ENCODE measurements around the gene RIMS3. TPM values are rescaled to one million over a fixed set of nuclear protein-coding genes. Genes with fewer than 3 reads are reported as not detected.

Gene RIMS3
- total RNA-seq, 1 experiment from 2014 or later, result 19.8 TPM

DNA sequence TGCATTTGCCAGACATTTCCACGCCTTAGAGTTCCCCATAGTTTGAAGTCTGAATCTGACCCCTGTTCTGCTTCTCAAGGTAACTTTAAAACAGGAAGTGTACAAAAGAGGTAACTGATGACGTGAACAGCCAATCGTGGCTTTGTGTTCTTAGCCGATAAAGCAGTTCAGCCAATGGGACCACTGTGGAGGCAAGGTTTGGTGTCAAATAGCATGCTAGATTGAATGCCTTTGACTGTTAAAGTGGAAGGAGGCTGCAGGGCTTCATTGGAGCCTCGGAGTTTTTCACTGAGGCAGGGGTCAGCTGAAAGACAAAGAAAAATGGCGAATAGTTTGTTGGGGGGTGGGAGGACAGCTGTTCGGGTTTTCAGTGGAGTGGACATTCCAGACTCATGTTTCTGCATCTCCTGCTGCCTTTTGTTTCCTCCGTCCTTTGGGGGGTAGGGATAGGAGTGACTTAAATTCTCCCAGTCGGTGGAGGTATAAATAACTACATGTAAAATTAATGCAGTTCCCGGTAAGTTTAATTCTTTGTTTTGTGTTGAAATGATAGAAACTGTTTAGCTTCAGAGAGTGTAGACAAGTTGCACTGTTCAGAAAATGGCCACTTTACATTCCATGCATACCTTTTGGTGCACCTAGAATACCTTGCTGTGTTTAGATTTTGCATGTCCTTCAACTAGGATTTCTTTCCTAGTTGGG, 43.8 kb upstream of the RIMS3 start (continued):
- TF ChIP-seq MLX (CRISPR knock-in tag; IDR thresholded peaks at IDR 0.05) (no peak), ZNF425 (CRISPR knock-in tag; conservative IDR thresholded peaks at IDR 0.05) (no peak), AR (CRISPR knock-in tag; IDR thresholded peaks at IDR 0.05) (no peak), ZBTB21 (CRISPR knock-in tag; IDR thresholded peaks at IDR 0.05; ENCODE audit: borderline replicate concordance) (no peak)
- TF ChIP-seq, protein P1, sequence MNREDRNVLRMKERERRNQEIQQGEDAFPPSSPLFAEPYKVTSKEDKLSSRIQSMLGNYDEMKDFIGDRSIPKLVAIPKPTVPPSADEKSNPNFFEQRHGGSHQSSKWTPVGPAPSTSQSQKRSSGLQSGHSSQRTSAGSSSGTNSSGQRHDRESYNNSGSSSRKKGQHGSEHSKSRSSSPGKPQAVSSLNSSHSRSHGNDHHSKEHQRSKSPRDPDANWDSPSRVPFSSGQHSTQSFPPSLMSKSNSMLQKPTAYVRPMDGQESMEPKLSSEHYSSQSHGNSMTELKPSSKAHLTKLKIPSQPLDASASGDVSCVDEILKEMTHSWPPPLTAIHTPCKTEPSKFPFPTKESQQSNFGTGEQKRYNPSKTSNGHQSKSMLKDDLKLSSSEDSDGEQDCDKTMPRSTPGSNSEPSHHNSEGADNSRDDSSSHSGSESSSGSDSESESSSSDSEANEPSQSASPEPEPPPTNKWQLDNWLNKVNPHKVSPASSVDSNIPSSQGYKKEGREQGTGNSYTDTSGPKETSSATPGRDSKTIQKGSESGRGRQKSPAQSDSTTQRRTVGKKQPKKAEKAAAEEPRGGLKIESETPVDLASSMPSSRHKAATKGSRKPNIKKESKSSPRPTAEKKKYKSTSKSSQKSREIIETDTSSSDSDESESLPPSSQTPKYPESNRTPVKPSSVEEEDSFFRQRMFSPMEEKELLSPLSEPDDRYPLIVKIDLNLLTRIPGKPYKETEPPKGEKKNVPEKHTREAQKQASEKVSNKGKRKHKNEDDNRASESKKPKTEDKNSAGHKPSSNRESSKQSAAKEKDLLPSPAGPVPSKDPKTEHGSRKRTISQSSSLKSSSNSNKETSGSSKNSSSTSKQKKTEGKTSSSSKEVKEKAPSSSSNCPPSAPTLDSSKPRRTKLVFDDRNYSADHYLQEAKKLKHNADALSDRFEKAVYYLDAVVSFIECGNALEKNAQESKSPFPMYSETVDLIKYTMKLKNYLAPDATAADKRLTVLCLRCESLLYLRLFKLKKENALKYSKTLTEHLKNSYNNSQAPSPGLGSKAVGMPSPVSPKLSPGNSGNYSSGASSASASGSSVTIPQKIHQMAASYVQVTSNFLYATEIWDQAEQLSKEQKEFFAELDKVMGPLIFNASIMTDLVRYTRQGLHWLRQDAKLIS (CRISPR knock-in tag; IDR thresholded peaks at IDR 0.05; ENCODE audit: borderline replicate concordance), result no peak

DNA sequence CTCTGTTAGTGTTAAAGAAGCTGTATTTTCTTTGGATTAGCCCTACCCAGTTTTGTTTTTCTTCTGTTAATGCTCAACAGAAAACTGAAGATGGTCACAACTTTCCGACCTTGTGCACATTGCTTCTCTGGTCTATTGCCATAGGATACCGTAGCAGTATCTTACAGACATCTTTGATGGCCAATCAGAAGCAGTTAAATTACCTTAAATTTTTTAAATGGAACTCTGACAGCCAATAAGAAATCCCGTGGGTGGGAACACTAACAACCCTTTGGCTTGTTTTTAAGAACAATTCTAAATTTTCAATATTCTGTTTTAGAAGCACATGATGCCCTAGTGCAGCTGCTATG, 43.2 kb upstream of the RIMS3 start:
- Mint-ChIP-seq H3K36me3 (peaks cover 9% of the 10 kb centered on the region), H3K4me3 (peak overlapping the region; percentile 94), H3K9me3 (no peaks in the 10 kb centered on the region), H3K27me3 (ENCODE audit: low read depth) (no peaks in the 10 kb centered on the region), H3K4me1 (peaks cover 57% of the 10 kb centered on the region), H3K27ac (peak overlapping the region; percentile 99)
- no peak for DNase-seq (ENCODE audit: low spot score)
- POLR2A ChIA-PET, result interaction anchor here (1.8 to 3.9 kb wide), 2 partner anchors 9 to 17 kb away, joined by 4 to 39 read pairs; partner anchors contain the start of gene NFYC
- CTCF ChIA-PET, result interaction anchor here (1.1 kb wide), 1 partner anchor 39 kb away, joined by 4 read pairs; no protein-coding TSS in a partner anchor
- peak; percentile 86 for ATAC-seq
- no peak for TF ChIP-seq CREM (CRISPR knock-in tag; IDR thresholded peaks at IDR 0.05)

GRCh38 chr1:40706626-40707025, 41.1 kb upstream of the RIMS3 start:
- H3K4me3 Mint-ChIP-seq, result no peak overlapping the region
- TF ChIP-seq CREM (CRISPR knock-in tag; IDR thresholded peaks at IDR 0.05) (no peak), ZNF512 (CRISPR knock-in tag; IDR thresholded peaks at IDR 0.05; ENCODE audit: borderline replicate concordance) (no peak), ZNF396 (CRISPR knock-in tag; IDR thresholded peaks at IDR 0.05; ENCODE audit: borderline replicate concordance) (no peak), ZNF671 (CRISPR knock-in tag; IDR thresholded peaks at IDR 0.05) (no peak), ESRRA (CRISPR knock-in tag; IDR thresholded peaks at IDR 0.05; ENCODE audit: borderline replicate concordance) (no peak), FOXJ3 (CRISPR knock-in tag; IDR thresholded peaks at IDR 0.05; ENCODE audit: borderline replicate concordance) (no peak), OVOL2 (CRISPR knock-in tag; IDR thresholded peaks at IDR 0.05; ENCODE audit: borderline replicate concordance) (no peak), USF1 (CRISPR knock-in tag; IDR thresholded peaks at IDR 0.05) (no peak), GRHL2 (CRISPR knock-in tag; IDR thresholded peaks at IDR 0.05; ENCODE audit: insufficient replicate concordance, severe bottlenecking) (no peak), ERG (CRISPR knock-in tag; IDR thresholded peaks at IDR 0.05) (no peak), KAT7 (CRISPR knock-in tag; IDR thresholded peaks at IDR 0.05; ENCODE audit: borderline replicate concordance) (no peak)
- TF ChIP-seq, protein P2, sequence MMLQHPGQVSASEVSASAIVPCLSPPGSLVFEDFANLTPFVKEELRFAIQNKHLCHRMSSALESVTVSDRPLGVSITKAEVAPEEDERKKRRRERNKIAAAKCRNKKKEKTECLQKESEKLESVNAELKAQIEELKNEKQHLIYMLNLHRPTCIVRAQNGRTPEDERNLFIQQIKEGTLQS (CRISPR knock-in tag; conservative IDR thresholded peaks at IDR 0.05), result no peak

More at GRCh38 chr1:40706626-40707025, 41.1 kb upstream of the RIMS3 start:
- Mint-ChIP-seq H3K4me1 (peaks cover 51% of the 10 kb centered on the region), H3K27me3 (ENCODE audit: low read depth) (no peaks in the 10 kb centered on the region), H3K27ac (no peak overlapping the region; the same call in 1 of the 2 replicates), H3K36me3 (no peaks in the 10 kb centered on the region), H3K9me3 (no peaks in the 10 kb centered on the region)
- POLR2A ChIA-PET, result interaction anchor here (0.7 kb wide), 1 partner anchor 188 kb away, joined by 3 read pairs; no protein-coding TSS in a partner anchor
- DNase-seq (ENCODE audit: low spot score) (no peak), ATAC-seq (no peak)
- CTCF ChIA-PET, result no interaction called here

Data from WTC11 (cell line).